ENCODE data around the gene MYF5.
"Not testable (repeated sequence)": the region's sequence is repeated elsewhere in the genome, so short reads cannot be mapped to it uniquely, and the experiment has no call there.

Gene MYF5

DNA sequence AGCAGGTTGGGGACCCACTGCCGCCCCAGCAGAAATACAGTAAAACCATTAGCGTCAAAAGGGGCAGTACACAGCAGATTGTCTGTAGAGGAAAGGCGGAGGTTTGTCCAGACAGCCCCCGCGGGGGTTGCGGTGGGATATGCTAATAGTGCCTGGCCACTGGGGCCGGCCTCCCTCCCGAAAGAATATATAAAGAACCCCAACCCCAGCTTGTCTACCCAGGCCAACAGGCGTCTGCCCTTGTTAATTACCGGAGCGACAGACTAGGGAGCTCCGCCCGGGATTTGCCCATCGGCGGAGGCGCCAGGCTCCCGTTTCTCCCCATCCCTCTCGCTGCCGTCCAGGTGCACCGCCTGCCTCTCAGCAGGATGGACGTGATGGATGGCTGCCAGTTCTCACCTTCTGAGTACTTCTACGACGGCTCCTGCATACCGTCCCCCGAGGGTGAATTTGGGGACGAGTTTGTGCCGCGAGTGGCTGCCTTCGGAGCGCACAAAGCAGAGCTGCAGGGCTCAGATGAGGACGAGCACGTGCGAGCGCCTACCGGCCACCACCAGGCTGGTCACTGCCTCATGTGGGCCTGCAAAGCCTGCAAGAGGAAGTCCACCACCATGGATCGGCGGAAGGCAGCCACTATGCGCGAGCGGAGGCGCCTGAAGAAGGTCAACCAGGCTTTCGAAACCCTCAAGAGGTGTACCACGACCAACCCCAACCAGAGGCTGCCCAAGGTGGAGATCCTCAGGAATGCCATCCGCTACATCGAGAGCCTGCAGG lies at the start of gene MYF5:
MYF5 (plus strand) TSS at position 217 of the 774 bp plus-strand sequence; CDS start at position 369, 152 bp downstream.
- DNase-seq, result no peak

DNA sequence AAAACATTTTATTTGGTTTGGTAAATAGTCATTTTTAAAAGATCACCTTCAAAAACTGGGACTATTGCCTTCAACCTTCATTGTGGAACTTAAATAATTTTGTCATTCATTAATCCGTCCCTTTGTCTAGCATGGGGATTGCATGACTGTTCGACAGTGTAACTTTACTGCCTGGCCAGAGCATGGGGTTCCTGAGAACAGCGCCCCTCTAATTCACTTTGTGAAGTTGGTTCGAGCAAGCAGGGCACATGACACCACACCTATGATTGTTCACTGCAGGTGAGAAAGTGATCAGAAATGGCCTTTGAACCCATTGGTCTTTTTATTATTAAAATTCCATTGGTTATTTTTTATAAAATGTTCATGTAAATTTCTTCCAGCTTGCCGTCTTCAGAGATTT lies 46.5 kb upstream of the MYF5 start:
- DNase-seq, result no peak

DNA sequence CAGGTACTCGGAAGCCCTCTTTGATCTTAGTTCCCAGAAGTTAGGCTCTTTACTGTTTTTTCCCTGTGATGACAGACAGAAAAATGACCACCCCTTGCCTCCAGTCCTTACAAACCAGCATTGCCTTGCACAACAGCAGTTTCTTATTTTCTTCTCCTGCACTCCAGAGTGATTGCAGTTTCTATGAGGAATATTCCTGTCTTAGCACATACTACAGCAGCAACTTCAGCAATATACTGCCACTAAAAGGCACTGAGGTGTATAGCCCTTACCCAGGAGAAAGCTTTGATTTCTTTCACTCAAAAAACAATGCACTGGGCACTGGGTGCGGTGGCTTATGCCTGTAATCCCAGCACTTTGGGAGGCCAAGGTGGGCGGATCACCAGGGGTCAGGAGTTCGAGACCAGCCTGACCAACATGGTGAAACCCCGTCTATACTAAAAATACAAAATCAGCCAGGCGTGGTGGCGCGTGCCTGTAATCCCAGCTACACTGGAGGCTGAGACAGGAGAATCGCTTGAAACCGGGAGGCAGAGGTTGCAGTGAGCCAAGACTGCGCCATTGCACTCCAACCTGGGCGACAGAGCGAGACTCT lies 40.6 kb upstream of the MYF5 start:
- not testable (repeated sequence) for DNase-seq

GRCh38 chr12:80676856-80677255 lies 39.9 kb upstream of the MYF5 start:
- no peak for DNase-seq

GRCh38 chr12:80677994-80678393 lies 38.7 kb upstream of the MYF5 start:
- no peak for DNase-seq

DNA sequence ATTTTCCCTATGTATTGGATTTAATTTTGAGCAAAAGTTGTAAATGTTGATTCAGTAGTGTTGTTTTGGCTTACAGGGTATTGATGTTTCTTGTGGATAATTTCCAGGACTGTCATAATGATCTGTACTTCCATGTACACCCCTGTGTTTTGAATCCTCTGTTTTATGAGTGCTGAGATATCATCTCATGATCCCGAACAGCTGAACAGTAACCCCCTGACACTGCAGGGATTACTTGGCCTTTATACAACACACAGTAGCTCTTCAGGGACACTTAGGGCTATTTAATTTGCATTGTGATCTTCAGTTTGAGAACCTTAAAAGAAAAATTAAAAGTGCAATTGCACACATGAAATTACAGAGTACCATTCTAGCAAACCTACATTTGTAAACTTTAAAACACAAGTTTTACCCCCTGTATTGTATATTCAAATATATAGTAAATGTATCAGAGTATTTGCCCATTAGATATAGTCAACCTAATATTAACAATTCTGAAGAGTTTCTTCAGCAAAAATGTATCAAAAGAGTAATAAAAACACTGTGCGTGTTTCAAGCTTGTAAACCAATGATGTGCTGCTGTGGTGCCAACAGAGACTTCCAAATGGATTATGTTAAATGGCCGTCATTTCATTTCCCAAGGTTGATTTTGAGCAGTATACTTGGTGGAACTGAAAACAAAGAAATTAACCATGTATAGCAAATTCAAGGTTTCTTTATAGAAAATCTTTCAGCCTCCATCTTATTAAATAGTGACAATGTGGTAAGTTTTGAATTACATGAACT lies 37.2 kb upstream of the MYF5 start:
- no peak for DNase-seq

DNA sequence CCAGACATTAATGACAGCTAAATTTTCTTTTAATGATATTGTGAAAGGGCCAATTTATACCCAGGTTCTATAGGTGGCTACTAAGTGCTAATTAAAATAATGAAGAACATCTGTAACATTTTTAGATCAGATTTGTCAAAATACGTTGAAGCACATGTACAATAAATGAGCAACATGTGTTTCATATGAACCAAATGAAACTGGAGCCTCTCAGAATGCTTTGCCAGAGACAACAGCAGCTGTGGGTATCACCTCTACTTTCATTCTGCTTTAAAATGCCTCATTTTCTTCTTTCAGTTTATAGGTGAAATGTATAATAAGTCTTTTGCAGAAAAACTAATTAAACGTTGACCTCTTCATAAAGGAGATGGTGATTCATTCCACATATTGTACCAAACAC lies 35.4 kb upstream of the MYF5 start:
- DNase-seq, result no peak

GRCh38 chr12:80681786-80682185 lies 34.9 kb upstream of the MYF5 start:
- no peak for DNase-seq

GRCh38 chr12:80684077-80684495 lies 32.6 kb upstream of the MYF5 start:
- DNase-seq, result no peak

DNA sequence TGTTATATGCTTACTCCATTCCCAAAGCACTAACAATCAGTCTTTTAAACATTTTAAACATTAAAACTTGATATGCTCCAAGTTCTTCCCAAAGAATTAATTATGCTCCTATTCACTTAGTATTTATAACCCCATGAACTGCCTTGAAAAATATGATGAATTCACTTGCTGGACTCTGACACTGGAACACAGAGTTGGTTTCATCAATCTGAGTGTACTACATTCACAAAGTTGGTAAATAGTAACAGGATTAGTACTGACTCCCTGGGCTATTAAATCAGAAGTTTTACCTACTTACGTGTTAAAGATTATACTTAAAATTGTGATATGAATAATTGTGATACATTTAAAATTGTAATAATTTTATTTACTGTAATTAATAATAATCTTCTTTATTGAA lies 26.6 kb upstream of the MYF5 start:
- no peak for DNase-seq

DNA sequence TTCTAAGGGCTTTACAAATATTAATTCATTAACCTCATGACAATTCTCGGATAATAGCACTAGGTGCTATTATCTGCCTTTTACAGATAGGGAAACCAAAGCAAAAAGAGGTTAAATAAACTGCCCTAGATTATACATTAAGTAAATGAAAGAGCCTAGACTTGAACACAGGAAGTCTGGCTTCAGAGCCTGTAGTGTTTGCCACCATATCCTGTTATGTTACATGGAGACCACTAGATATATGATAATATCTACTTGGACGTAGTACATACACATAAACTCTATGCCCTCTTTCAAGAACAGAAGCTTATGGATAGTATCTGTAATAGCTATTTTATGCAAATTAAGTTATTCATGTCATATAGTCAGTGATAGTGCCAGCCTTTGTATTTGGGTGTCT lies 26.2 kb upstream of the MYF5 start:
- DNase-seq, result no peak

GRCh38 chr12:80692114-80692513 lies 24.6 kb upstream of the MYF5 start:
- no peak for DNase-seq

- no peak for DNase-seq
These were observed 19.3 kb upstream of the MYF5 start for GRCh38 chr12:80697270-80697887.

DNA sequence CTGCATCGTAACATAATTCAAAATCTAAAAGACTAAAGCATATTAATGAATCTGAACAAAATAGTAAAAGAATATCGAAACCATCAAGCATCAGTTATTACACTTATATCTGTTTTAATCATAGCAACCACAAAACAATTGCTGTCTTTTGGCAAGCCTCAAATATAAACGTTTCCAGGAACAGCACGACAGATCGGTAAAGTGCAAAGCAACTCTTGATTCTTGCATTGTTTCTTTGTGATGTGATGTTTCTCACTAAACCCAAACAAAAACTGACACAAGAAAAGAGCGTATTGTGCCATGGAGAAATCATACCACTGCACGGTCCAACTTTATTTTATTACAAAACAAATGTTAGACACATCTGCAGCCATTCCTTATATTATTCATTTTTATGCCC lies 18.5 kb upstream of the MYF5 start:
- no peak for DNase-seq

DNA sequence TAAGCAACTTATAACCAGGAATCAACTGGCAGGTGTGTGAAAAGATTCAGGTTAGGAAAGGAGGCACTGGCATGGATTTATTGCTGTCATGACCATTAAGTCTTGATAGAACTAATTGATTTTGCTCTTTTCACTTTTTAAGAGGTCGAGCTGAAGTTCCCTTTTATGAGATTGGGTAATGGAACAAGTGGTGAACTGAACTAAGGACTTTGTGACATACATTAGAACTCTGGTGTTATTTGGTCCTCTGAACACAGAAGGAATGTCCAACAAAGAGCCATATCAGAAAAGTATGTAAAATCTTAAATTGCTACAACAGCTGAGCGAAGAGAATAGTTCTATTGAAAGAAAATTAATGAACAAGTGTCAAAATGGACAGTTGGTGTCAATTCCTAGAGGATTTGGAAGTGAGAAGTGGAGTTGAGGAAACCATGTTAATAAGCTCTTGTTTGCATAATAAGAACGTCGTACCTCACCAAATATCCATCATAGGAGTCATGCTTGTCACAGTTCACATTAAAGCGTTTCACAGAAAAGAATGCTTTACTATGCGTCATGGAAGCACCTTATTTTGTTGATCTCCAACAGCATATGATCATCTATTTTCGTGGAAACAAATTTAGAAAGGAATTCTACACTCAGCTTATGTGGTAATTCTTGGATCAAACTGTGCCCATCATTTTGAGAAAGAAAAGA lies 17.7 kb upstream of the MYF5 start:
- DNase-seq, result no peak

DNA sequence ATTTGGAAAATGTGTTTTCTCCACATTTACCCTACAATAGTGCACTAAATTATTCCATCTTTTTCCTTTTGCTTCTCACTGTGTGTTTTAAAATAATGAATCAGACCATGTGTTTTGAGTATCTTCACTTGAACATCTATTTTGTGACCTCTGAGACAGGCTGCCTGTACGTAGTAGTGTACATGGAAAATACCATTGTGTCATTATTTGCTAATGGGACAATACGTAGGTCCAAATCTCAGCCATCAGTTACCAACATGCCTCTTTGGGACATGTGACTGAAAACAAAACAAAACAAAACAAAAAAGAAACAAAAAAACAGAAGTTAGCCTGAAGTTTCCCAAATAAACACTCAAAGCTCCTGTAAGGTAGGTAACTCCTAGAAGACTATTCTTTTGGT lies 16.4 kb upstream of the MYF5 start:
- no peak for DNase-seq

GRCh38 chr12:80701388-80701787 lies 15.3 kb upstream of the MYF5 start:
- DNase-seq, result no peak

DNA sequence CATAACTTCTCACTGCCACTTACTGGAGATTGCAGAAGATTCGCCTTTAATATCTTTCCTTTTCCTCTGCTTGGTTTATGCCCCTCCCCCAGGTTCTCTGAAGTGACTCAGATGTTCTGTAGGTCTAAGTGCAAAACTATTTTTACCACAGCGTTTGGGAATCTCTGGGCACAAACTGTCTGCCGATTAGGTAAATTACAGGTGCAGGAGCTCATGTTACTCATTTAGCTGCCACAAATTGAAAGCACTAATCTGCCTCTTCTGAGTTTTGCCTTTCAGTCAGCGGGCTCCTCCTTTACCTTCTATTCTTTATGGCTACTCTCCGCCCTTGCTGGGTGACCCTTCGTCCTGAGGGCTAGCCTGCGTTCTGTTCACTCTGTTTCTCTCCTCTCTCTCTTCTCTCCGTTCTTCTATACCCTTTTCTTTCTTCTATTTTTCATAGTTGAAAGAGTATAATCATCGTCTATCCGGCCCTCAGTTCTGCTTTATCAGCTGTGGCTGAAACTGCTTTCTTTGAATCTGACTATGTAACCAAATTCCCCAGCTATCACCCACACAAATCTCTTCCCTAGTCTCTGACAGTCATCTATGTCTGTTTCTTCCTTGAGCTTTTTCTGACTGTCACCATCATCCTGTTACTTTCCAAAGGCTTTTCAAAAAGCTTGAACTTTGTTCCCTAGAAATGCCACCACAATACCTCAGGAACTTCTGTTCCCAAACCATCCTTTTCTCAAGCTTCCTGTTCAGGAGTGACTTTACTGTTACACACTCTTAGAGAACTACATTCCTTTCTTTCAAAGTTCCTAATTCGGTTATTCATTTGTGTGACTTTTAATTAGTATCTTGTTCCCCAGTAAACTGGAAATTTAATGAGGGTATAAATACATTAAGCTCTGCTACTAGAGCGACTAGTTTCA lies 13.6 kb upstream of the MYF5 start:
- no peak for DNase-seq

DNA sequence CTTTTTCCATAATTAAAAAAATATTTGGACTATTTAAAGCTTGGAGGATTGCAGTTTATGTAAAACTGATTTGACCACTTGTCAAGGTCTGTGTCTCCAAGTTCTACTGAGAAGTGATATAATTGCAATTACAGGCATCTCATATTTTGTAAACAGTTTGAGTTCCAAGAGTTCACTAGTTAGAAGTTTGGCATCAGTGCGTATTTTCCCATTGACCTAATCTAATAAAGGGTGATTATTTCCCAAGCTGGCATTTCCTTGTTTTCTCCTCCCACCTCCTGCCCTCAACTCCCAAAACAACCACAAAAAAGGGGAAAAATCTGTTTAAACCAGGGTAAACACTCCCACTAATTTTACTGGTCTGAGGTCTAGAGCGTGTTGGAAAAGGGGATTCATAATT lies 12.3 kb upstream of the MYF5 start:
- no peak for DNase-seq

DNA sequence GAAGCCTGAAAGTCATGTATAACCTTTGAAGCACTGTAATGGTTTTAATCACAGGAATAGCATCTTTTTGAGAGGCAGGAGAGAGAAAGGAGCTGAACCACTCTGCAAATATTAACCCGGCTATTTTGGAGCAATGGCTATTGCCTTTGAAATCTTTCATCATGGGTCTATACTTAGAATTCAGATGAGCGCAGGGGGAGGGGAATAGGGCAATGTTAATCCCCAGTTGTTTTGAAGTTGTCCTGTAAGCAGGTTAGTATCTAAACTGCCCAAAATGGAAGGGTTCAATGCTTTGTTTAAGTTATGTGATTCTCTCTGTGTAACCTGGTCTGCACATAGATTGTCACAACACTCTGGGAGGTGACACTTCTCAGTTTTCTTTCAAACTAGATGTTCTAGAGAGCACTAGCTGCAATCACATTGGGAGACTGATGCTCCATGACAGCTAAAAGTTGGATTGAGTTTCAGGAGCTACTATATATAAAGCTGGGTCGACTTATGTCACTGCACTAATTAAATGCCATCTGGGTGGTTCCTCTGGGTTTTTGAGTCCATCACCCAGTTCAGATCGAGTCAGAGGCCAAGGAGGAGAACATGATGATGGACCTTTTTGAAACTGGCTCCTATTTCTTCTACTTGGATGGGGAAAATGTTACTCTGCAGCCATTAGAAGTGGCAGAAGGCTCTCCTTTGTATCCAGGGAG lies 9.4 kb upstream of the MYF5 start, which contains the start of gene MYF6:
MYF6 (plus strand) TSS at position 509 of the 704 bp plus-strand sequence; CDS start at position 595, 86 bp downstream.
- DNase-seq, result no peak

DNA sequence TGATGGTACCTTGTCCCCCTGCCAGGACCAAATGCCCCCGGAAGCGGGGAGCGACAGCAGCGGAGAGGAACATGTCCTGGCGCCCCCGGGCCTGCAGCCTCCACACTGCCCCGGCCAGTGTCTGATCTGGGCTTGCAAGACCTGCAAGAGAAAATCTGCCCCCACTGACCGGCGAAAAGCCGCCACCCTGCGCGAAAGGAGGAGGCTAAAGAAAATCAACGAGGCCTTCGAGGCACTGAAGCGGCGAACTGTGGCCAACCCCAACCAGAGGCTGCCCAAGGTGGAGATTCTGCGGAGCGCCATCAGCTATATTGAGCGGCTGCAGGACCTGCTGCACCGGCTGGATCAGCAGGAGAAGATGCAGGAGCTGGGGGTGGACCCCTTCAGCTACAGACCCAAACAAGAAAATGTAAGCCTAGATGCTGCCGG lies 8.9 kb upstream of the MYF5 start:
- DNase-seq, result no peak
